B cell (primary cell): ENCODE results near the gene GPC3. TPM values are rescaled to one million over a fixed set of nuclear protein-coding genes. Genes with fewer than 3 reads are reported as not detected.

Source experiments
- ATAC-seq: fragments of 200-7000 bp; cut with Tn5 transposase; one replicate; pipeline ENCODE4 v1.10.0; 2021; ENCODE audit warnings: low read depth, mild to moderate bottlenecking, moderate number of reproducible peaks, moderate library complexity
- CTCF ChIA-PET: fragments of 350-600 bp; sonication (Branson Sonifier 250); formaldehyde crosslinking; loops from one replicate; lab custom pipeline; 2021; ENCODE audit warnings: antibody characterized with exemption, inconsistent platforms; lab: Charles Lee
- POLR2A ChIA-PET: fragments of 350-600 bp; sonication (Branson Sonifier 250); formaldehyde crosslinking; loops from one replicate; lab custom pipeline; 2021; ENCODE audit warnings: antibody characterized with exemption; lab: Charles Lee
- DNase-seq: peaks from one replicate; pipeline ENCODE4 v3.0.0; 2013
- H2AFZ ChIP-seq: 2 replicates; pipeline ENCODE4 v1.6.1; 2012; ENCODE audit warnings: mild to moderate bottlenecking, low read depth, low read length; ENCODE audit not compliant: insufficient read depth, poor library complexity, severe bottlenecking
- H3K27ac ChIP-seq, 2 donors: 1 replicate in 1 of 2; 2 replicates in 1 of 2; pipeline ENCODE4 v1.5.1; 2012 to 2013; ENCODE audit warnings: low read length in 2 of 2, mild to moderate bottlenecking in 2 of 2, moderate library complexity in 1 of 2
- H3K27me3 ChIP-seq, 4 experiments: fragments of 200-600 bp in 1 of 4; sonication (generic) in 1 of 4; replicated peaks in 1 of 4; 1 replicate in 2 of 4; 2 replicates in 2 of 4; pipeline versions ENCODE4 v1.6.1 to v1.7.0; 2013 to 2016; ENCODE audit warnings: low read length in 3 of 4, mild to moderate bottlenecking in 2 of 4, mixed read lengths in 1 of 4, moderate library complexity in 1 of 4; ENCODE audit not compliant: insufficient read depth in 4 of 4, control insufficient read depth in 3 of 4; ENCODE audit errors: control extremely low read depth in 1 of 4
- H3K36me3 ChIP-seq, 2 experiments: replicated peaks in 1 of 2; 1 replicate in 1 of 2; 2 replicates in 1 of 2; pipeline versions ENCODE4 v1.6.1 to v1.7.1; 2013; ENCODE audit warnings: low read length in 1 of 2; ENCODE audit not compliant: insufficient read depth in 2 of 2, control insufficient read depth in 1 of 2; ENCODE audit errors: control extremely low read depth in 1 of 2, extremely low read depth in 1 of 2
- H3K4me1 ChIP-seq, 2 donors: fragments of 200-600 bp in 1 of 2; sonication (generic) in 1 of 2; 1 replicate in 1 of 2; 2 replicates in 1 of 2; pipeline versions ENCODE4 v1.5.1 to v1.6.1; 2013 to 2017; ENCODE audit warnings: low read length in 2 of 2; ENCODE audit not compliant: control insufficient read depth in 2 of 2, insufficient read depth in 2 of 2
- H3K4me2 ChIP-seq: replicated peaks from 2 replicates; pipeline ENCODE3; 2012; ENCODE audit warnings: mild to moderate bottlenecking, low read depth, low read length; ENCODE audit not compliant: poor library complexity, severe bottlenecking
- H3K4me3 ChIP-seq, 5 experiments: fragments of 200-600 bp in 1 of 5; sonication (generic) in 1 of 5; 1 replicate in 3 of 5; 2 replicates in 2 of 5; pipeline versions ENCODE4 v1.5.1 to v1.7.0; 2011 to 2016; ENCODE audit warnings: low read length in 4 of 5, mild to moderate bottlenecking in 4 of 5, low read depth in 2 of 5, control low read depth in 1 of 5, moderate library complexity in 1 of 5; ENCODE audit not compliant: insufficient read depth in 1 of 5; ENCODE audit errors: control extremely low read depth in 1 of 5, extremely low read depth in 1 of 5
- H3K79me2 ChIP-seq: fragments of 200-600 bp; sonication (generic); one replicate; pipeline ENCODE4 v1.6.0; 2016; ENCODE audit warnings: low read length; ENCODE audit not compliant: control insufficient read depth, insufficient read depth
- H3K9ac ChIP-seq: fragments of 200-600 bp; sonication (generic); 2 replicates; pipeline ENCODE4 v1.6.1; 2017; ENCODE audit warnings: mild to moderate bottlenecking, low read length, moderate library complexity
- H3K9me3 ChIP-seq, 3 donors: one replicate each; pipeline versions ENCODE4 v1.6.1 to v1.7.1; 2013; ENCODE audit warnings: low read length in 2 of 3; ENCODE audit not compliant: control insufficient read depth in 2 of 3, insufficient read depth in 1 of 3; ENCODE audit errors: control extremely low read depth in 1 of 3
- H4K20me1 ChIP-seq: 2 replicates; pipeline ENCODE4 v1.6.0; 2012; ENCODE audit warnings: mild to moderate bottlenecking, low read length; ENCODE audit not compliant: insufficient read depth, control insufficient read depth, poor library complexity, severe bottlenecking
- H3K27ac Mint-ChIP-seq: one replicate; pipeline ENCODE4 v1.8.0; 2021; ENCODE audit warnings: mixed read lengths
- H3K27me3 Mint-ChIP-seq: one replicate; pipeline ENCODE4 v1.8.0; 2021; ENCODE audit warnings: mixed read lengths
- H3K4me1 Mint-ChIP-seq: one replicate; pipeline ENCODE4 v1.8.0; 2021; ENCODE audit warnings: mixed read lengths
- H3K4me3 Mint-ChIP-seq: one replicate; pipeline ENCODE4 v1.8.0; 2021; ENCODE audit warnings: mixed read lengths
- H3K9me3 Mint-ChIP-seq: one replicate; pipeline ENCODE4 v1.8.0; 2022; ENCODE audit warnings: mixed read lengths; ENCODE audit not compliant: insufficient read depth
- CTCF ChIP-seq: fragments of 200-600 bp; IDR thresholded peaks from one replicate; pipeline ENCODE4 v1.8.0; 2022; ENCODE audit warnings: antibody characterized with exemption, mild to moderate bottlenecking
- EZH2 ChIP-seq: IDR thresholded peaks from 2 replicates; pipeline ENCODE4 v1.6.1; 2012; ENCODE audit warnings: borderline replicate concordance, low read depth, mild to moderate bottlenecking, moderate library complexity, low read length; ENCODE audit not compliant: insufficient read depth, poor library complexity, severe bottlenecking
- WGBS: methylation state at CpG from one replicate; pipeline ENCODE4 v1.1.5; 2013; ENCODE audit warnings: missing lambda C conversion rate; ENCODE audit not compliant: insufficient coverage; 5-methylcytosine and 5-hydroxymethylcytosine counted together
- intact Hi-C: fragments of 100-400 bp; cut with micrococcal nuclease; formaldehyde crosslinking; loops from one replicate; pipeline ENCODE4 v1.10.0; 2022
- polyA plus RNA-seq: library from polyadenylated mRNA; depleted of rRNA; stranded (reverse); fragments of >200 nt; gene quantifications from 2 replicates; pipeline ENCODE4 v1.2.3, GENCODE V29; 2012
- total RNA-seq, 2 donors: library from RNA; stranded (reverse); fragments of 120-200 nt in 1 of 2; gene quantifications; 1 replicate in 1 of 2; 2 replicates in 1 of 2; pipeline versions ENCODE4 v1.2.3 to v1.2.4, GENCODE V29; 2013 to 2022

The GPC3 gene
- total and polyA plus RNA-seq, 2 donors (not counting 1 experiment from before 2014, with no cell fraction given), result not detected

DNA sequence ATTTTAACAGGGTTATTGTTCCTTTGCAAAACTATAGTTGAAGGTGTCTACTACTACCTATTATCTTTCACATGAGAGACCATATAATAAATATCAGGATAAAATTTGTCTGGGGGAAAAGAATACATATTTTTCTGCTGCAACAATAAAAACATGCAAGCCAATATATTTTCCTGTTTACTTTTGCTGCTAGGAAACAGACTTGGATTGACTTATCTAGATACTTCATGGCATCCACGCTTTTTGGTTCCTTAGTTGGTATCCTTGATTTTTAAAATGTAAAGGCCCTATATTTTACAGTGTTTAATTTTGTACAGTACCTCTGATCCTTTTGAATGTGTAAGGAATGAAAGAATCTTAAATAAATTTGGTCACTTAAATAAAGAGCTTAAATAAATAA lies 150.6 kb downstream of the GPC3 start:
- Histone ChIP-seq H3K27ac (no peak overlapping the region), H3K4me2 (no peak overlapping the region), H3K4me3 (no peak overlapping the region), H2AFZ (no peak overlapping the region), H3K36me3 (no peaks in the 10 kb centered on the region), H3K27me3 (no peaks in the 10 kb centered on the region), H3K4me1 (no peaks in the 10 kb centered on the region), H3K79me2 (no peaks in the 10 kb centered on the region), H3K9ac (no peak overlapping the region), H3K9me3 (no peaks in the 10 kb centered on the region), H4K20me1 (no peaks in the 10 kb centered on the region)
- DNase-seq (no peak), ATAC-seq (no peak)
- intact Hi-C loops, result no loop called here
- H3K27ac Mint-ChIP-seq, result no peak overlapping the region
- no CpG with 5 or more reads among the region's 1 CpG for WGBS
- POLR2A ChIA-PET, result no interaction called here
- no peak overlapping the region for H3K4me3 Mint-ChIP-seq
- H3K9me3 Mint-ChIP-seq, result no peaks in the 10 kb centered on the region
- no peaks in the 10 kb centered on the region for H3K27me3 Mint-ChIP-seq
- TF ChIP-seq CTCF, result no peak
- TF ChIP-seq EZH2, result no peak
- CTCF ChIA-PET, result no interaction called here
- H3K4me1 Mint-ChIP-seq, result peaks cover under 1% of the 10 kb centered on the region

GRCh38 chrX:133819546-133819945 lies 165.8 kb downstream of the GPC3 start:
- Mint-ChIP-seq H3K27me3 (no peaks in the 10 kb centered on the region), H3K27ac (no peak overlapping the region), H3K4me1 (no peaks in the 10 kb centered on the region), H3K4me3 (no peak overlapping the region), H3K9me3 (no peaks in the 10 kb centered on the region)
- TF ChIP-seq EZH2, result no peak
- DNase-seq (no peak), ATAC-seq (no peak)
- no peaks in the 10 kb centered on the region for H4K20me1 ChIP-seq
- H3K4me3 ChIP-seq, result no peak overlapping the region
- no peak overlapping the region for H3K9ac ChIP-seq
- no peaks in the 10 kb centered on the region for H3K79me2 ChIP-seq
- ChIA-PET CTCF (no interaction called here), POLR2A (no interaction called here)
- no peak overlapping the region for H3K27ac ChIP-seq
- no peaks in the 10 kb centered on the region for H3K27me3 ChIP-seq
- H3K4me2 ChIP-seq, result no peak overlapping the region
- no peaks in the 10 kb centered on the region for H3K9me3 ChIP-seq
- no peaks in the 10 kb centered on the region for H3K4me1 ChIP-seq
- no peaks in the 10 kb centered on the region for H3K36me3 ChIP-seq
- no peak overlapping the region for H2AFZ ChIP-seq
- intact Hi-C loops, result no loop called here
